DMS114 treated with DMSO at 0.1 percent for 48 hours (cell line): Measurements from ENCODE around the gene FBXO36.

ENCODE experiments used
- DNase-seq: peaks from one replicate; lab custom pipeline; 2025; ENCODE audit not compliant: unreplicated experiment; lab: John Stamatoyannopoulos, UW

Gene FBXO36

GRCh38 chr2:230048010-230048671 is 125.8 kb downstream of the FBXO36 start:
- no peak for DNase-seq

DNA sequence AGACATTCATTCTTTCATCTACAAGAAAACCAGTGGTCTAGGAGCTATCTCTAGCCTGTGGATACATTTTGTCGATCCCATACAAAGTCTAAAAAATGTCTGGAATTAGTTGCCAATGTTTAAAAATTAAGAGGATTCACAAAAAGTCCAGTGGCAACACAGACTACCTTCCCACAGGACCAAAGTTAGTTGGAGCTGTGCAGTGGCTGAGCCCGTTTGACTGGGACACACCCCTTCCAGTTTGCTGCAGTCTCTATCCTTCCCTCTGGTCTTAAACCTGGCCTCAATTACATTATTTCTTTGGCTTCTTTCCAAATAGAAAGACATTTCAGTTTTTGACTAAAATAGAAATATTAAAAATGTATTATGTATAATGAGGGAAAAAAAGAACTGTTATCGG is 127.8 kb downstream of the FBXO36 start:
- DNase-seq, result no peak

GRCh38 chr2:230052299-230052698 is 130.0 kb downstream of the FBXO36 start:
- no peak for DNase-seq

DNA sequence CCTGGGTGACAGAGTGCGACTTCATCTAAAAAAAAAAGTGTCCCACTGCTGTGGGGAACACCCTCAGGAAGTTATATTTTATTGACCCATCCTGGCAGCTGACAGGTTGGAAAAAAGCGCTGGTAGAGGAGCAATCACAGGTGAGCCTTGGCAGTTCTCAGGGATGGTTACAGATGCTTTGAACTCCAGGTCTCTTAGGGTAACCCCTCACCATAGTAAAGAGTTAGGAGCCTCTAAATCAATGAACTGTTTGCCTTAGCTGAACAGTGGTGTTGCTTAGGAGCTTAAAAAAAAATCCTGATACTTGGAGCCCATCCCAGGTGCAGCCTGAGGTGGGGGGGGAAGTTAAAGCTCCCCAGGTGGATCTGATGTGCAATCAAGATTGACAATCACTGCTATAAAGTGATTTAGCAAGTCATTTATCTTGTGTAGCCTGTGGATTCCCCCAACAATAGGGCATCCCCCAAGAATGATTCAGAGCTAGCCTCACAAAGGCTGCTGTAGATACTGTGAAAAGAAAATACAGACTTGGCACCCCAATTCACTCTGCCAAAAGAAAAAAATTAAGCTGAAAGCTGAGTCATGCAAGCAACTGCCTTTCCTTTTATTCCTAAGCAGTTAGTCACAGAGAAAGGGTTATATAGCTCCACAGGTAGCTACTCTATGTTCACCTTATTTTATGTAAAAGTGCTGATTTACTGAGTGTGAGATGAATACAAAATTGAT is 131.6 kb downstream of the FBXO36 start:
- DNase-seq, result no peak

DNA sequence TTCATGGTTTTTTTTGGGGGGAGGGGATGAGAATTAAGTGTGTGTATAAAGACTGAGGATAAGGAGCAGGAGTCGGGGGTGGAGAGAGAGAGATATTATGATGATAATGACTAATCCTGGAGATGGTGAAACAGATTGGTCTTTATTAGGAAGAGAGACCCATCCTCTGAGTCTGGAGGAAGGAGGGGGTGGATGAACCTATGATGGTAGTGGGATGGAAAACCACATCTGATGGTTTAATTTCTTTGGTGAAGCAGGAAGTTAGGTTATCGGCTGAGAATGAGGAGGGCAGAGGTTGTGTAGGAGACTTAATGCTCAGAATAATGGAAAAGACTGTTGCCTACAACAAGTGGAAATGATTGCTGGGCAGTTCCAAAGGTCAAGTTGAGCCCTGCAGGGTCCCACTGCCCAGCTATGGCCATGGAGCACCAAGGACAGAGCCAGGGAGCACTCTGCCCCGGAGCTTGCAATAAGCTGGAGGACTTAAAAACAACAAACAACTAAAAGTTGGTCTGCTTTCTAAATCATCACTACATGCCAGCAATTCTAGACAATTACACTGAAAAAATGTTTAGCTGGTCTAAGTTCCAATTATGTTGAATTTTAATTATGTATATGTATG is 138.5 kb downstream of the FBXO36 start:
- no peak for DNase-seq
